ENCODE measurements around the gene UTP25.

DNA sequence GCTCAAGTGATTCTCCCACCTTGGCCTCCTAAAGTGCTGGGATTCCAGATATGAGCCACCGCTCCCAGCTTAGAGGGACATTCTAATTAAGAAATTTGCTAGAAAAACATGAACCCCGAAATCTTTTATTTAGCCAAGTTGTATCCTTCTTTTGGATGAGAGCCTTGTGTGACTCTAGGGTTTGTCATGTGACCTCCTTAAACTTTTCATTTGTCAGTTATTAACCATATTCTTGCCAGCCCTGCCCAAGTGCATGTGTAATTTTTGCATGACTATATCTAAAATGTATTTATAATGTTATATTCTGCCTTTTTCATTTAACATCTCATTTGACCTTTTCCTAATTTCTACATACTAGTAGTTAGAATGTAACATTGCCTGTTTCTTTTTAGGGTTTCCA lies 1.9 kb downstream of the UTP25 start:
- TF ChIP-seq TCF4 (CRISPR knock-in tag; IDR thresholded peaks at IDR 0.05; ENCODE audit: borderline replicate concordance), result no peak
- no peak for TF ChIP-seq ZFP3 (CRISPR knock-in tag; IDR thresholded peaks at IDR 0.05)
